MM.1S (cell line): ENCODE data around the gene CNTRL.

Experiments used
- EZH2 ChIP-seq: fragments of 300-600 bp; sonication (generic); optimal IDR thresholded peaks from 2 replicates; pipeline ENCODE3; 2017; ENCODE audit warnings: low read depth, mild to moderate bottlenecking, antibody characterized with exemption, low read length, mixed read lengths
- TF ChIP-seq, protein P1 (sequence below): fragments of 300-600 bp; sonication (generic); IDR thresholded peaks from 2 replicates; pipeline ENCODE4 v1.5.1; 2016; ENCODE audit warnings: antibody characterized with exemption, low read length, mixed read lengths

DNA sequence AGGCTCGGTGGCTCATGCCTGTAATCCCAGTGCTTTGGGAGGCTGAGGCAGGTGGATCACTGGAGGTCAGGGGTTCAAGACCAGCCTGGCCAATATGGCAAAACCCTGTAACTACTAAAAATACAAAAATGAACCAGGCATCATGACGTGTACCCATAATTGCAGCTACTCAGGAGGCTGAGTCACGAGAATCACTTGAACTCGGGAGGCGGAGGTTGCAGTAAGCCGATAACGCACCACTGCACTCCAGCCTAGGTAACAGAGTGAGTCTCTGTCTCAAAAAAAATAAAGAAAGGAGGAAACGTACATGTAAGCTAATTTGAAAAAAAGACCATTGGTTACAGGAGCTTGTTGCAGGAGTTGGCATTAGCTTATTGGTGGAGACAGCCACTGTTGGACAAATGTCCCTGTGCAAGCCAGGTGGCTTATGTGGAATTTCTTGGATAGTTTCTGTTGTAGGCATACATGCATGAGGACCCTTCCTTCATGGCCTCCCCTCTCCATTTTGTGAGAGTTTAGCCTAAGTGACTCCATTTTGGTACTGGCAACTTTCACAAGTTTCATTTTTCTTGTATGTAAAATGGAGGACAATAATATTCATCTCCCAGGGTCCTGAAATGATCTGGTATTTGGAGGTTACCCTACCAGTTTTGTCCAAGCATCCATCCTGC is 143.7 kb downstream of the CNTRL start:
- TF ChIP-seq, protein P1, sequence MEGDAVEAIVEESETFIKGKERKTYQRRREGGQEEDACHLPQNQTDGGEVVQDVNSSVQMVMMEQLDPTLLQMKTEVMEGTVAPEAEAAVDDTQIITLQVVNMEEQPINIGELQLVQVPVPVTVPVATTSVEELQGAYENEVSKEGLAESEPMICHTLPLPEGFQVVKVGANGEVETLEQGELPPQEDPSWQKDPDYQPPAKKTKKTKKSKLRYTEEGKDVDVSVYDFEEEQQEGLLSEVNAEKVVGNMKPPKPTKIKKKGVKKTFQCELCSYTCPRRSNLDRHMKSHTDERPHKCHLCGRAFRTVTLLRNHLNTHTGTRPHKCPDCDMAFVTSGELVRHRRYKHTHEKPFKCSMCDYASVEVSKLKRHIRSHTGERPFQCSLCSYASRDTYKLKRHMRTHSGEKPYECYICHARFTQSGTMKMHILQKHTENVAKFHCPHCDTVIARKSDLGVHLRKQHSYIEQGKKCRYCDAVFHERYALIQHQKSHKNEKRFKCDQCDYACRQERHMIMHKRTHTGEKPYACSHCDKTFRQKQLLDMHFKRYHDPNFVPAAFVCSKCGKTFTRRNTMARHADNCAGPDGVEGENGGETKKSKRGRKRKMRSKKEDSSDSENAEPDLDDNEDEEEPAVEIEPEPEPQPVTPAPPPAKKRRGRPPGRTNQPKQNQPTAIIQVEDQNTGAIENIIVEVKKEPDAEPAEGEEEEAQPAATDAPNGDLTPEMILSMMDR, result no peak
- no peak for TF ChIP-seq EZH2
